HepG2 (cell line): ENCODE data around the gene SHISA5. TPM values are rescaled to one million over a fixed set of nuclear protein-coding genes. Genes with fewer than 3 reads are reported as not detected.

Source experiments
- ELF4 ChIP-seq: sonication (generic); formaldehyde crosslinking; IDR thresholded peaks from 2 replicates; pipeline ENCODE4 v1.5.0; 2020; ENCODE audit warnings: missing genetic modification reagents, mild to moderate bottlenecking, moderate library complexity, borderline replicate concordance
- GRHL1 ChIP-seq: sonication (generic); formaldehyde crosslinking; conservative IDR thresholded peaks from 2 replicates; pipeline ENCODE4 v1.8.0; 2022; ENCODE audit warnings: missing genetic modification reagents
- JARID2 ChIP-seq: sonication (generic); formaldehyde crosslinking; IDR thresholded peaks from 2 replicates; pipeline ENCODE4 v1.8.1; 2023; ENCODE audit warnings: missing genetic modification reagents, inconsistent platforms; ENCODE audit not compliant: insufficient replicate concordance
- NFAT5 ChIP-seq: sonication (generic); formaldehyde crosslinking; IDR thresholded peaks from 2 replicates; pipeline ENCODE4 v1.4.0; 2020; ENCODE audit warnings: missing genetic modification reagents
- RNF219 ChIP-seq: sonication (generic); formaldehyde crosslinking; IDR thresholded peaks from 2 replicates; pipeline ENCODE4 v1.5.0; 2020; ENCODE audit warnings: mild to moderate bottlenecking, missing genetic modification reagents
- TRIM22 ChIP-seq: fragments of 450-650 bp; IDR thresholded peaks from 2 replicates; pipeline ENCODE4 v1.6.1; 2017
- UBTF ChIP-seq: sonication (generic); formaldehyde crosslinking; IDR thresholded peaks from 2 replicates; pipeline ENCODE4 v1.4.0; 2020; ENCODE audit warnings: mild to moderate bottlenecking, missing genetic modification reagents
- ZNF329 ChIP-seq: sonication (generic); formaldehyde crosslinking; IDR thresholded peaks from 2 replicates; pipeline ENCODE4 v1.9.0; 2021; ENCODE audit warnings: low read depth, mild to moderate bottlenecking, missing genetic modification reagents
- ZNF530 ChIP-seq: sonication (generic); formaldehyde crosslinking; IDR thresholded peaks from 2 replicates; pipeline ENCODE4 v1.5.0; 2020; ENCODE audit warnings: low read depth, mild to moderate bottlenecking, missing genetic modification reagents
- ZNF567 ChIP-seq: sonication (generic); formaldehyde crosslinking; IDR thresholded peaks from 2 replicates; pipeline ENCODE4 v1.8.1; 2023; ENCODE audit warnings: mild to moderate bottlenecking, missing genetic modification reagents, borderline replicate concordance
- ZNF704 ChIP-seq: sonication (generic); formaldehyde crosslinking; IDR thresholded peaks from 2 replicates; pipeline ENCODE4 v1.8.1; 2023; ENCODE audit warnings: mild to moderate bottlenecking, inconsistent platforms, moderate library complexity, missing genetic modification reagents, borderline replicate concordance
- polyA plus RNA-seq, 8 experiments: library from polyadenylated mRNA; depleted of rRNA in 3 of 8; stranded (reverse) in 7 of 8; unstranded in 1 of 8; fragments of >200 nt; fragmentation: Illumina TruSeq in 4 of 8; extraction: Trizol in 4 of 8; gene quantifications; 2 replicates each; pipeline versions ENCODE4 v1.2.1 to v1.2.3, GENCODE V29; 2011 to 2016; ENCODE audit warnings: low read depth in 4 of 8, missing spikeins in 1 of 8, mixed read lengths in 1 of 8; ENCODE audit not compliant: insufficient read depth in 1 of 8
- total RNA-seq, 5 experiments: library from RNA; depleted of rRNA; stranded (reverse); fragments of >200 nt; fragmentation: Illumina TruSeq; extraction: Trizol; gene quantifications; 2 replicates each; pipeline ENCODE4 v1.2.3, GENCODE V29; 2016; ENCODE audit warnings: low read depth in 1 of 5

The SHISA5 gene
- total and polyA plus RNA-seq, 2 of the 13 experiments (the other 11 are each of a cell fraction or from before 2014, with no cell fraction given): 75.8 to 91.4 TPM

- TF ChIP-seq GRHL1 (CRISPR knock-in tag) (no peak), ZNF704 (CRISPR knock-in tag) (no peak), ELF4 (CRISPR knock-in tag) (no peak), NFAT5 (CRISPR knock-in tag) (no peak), RNF219 (CRISPR knock-in tag) (peak; percentile 37; the same call in 1 of the 2 replicates), ZNF567 (no peak), ZNF329 (CRISPR knock-in tag) (no peak), JARID2 (CRISPR knock-in tag) (no peak), TRIM22 (no peak), UBTF (CRISPR knock-in tag) (no peak; the same call in 1 of the 2 replicates), ZNF530 (CRISPR knock-in tag) (no peak)
Observed at GRCh38 chr3:48428572-48429316, 75.2 kb downstream of the SHISA5 start (continued).
